Measurements from ENCODE around the gene AKAP4. TPM values are rescaled to one million over a fixed set of nuclear protein-coding genes. Genes with fewer than 3 reads are reported as not detected.

AKAP4 gene
- total RNA-seq, 1 donor from 2014 or later = not detected

- Mint-ChIP-seq H3K4me3 (ENCODE audit: unreplicated experiment) (no peak overlapping the region), H3K27me3 (ENCODE audit: unreplicated experiment) (no peaks in the 10 kb centered on the region), H3K36me3 (ENCODE audit: unreplicated experiment) (no peaks in the 10 kb centered on the region), H3K9me3 (ENCODE audit: unreplicated experiment) (peaks cover 3% of the 10 kb centered on the region), H3K4me1 (ENCODE audit: low read depth, unreplicated experiment) (peaks cover 4% of the 10 kb centered on the region), H3K27ac (ENCODE audit: unreplicated experiment) (no peak overlapping the region)
- TF ChIP-seq CTCF (IDR thresholded peaks at IDR 0.05; ENCODE audit: partially characterized antibody, unreplicated experiment) = no peak
- no peak for DNase-seq
These were observed 1.7 kb upstream of the AKAP4 start for GRCh38 chrX:50202539-50202938.

- Mint-ChIP-seq H3K4me1 (ENCODE audit: low read depth, unreplicated experiment) (no peaks in the 10 kb centered on the region), H3K27ac (ENCODE audit: unreplicated experiment) (no peak overlapping the region), H3K4me3 (ENCODE audit: unreplicated experiment) (no peak overlapping the region), H3K36me3 (ENCODE audit: unreplicated experiment) (no peaks in the 10 kb centered on the region), H3K9me3 (ENCODE audit: unreplicated experiment) (no peaks in the 10 kb centered on the region), H3K27me3 (ENCODE audit: unreplicated experiment) (no peaks in the 10 kb centered on the region)
- TF ChIP-seq CTCF (IDR thresholded peaks at IDR 0.05; ENCODE audit: partially characterized antibody, unreplicated experiment) = no peak
- DNase-seq = no peak
These were observed 2.5 kb downstream of the AKAP4 start for GRCh38 chrX:50198348-50198747.

- no peaks in the 10 kb centered on the region for H3K27me3 Mint-ChIP-seq (ENCODE audit: unreplicated experiment)
- no peaks in the 10 kb centered on the region for H3K4me1 Mint-ChIP-seq (ENCODE audit: low read depth, unreplicated experiment)
- H3K36me3 Mint-ChIP-seq (ENCODE audit: unreplicated experiment) = no peaks in the 10 kb centered on the region
- no peaks in the 10 kb centered on the region for H3K9me3 Mint-ChIP-seq (ENCODE audit: unreplicated experiment)
- no peak for DNase-seq
- TF ChIP-seq CTCF (IDR thresholded peaks at IDR 0.05; ENCODE audit: partially characterized antibody, unreplicated experiment) = no peak
- no peak overlapping the region for H3K4me3 Mint-ChIP-seq (ENCODE audit: unreplicated experiment)
- no peak overlapping the region for H3K27ac Mint-ChIP-seq (ENCODE audit: unreplicated experiment)
These were observed 11.8 kb downstream of the AKAP4 start for GRCh38 chrX:50188859-50189600.

- no peaks in the 10 kb centered on the region for H3K36me3 Mint-ChIP-seq (ENCODE audit: unreplicated experiment)
- no peak for DNase-seq
These were observed 16.9 kb downstream of the AKAP4 start for GRCh38 chrX:50183891-50184290.

More at GRCh38 chrX:50183891-50184290, 16.9 kb downstream of the AKAP4 start:
- no peak overlapping the region for H3K4me3 Mint-ChIP-seq (ENCODE audit: unreplicated experiment)
- H3K27ac Mint-ChIP-seq (ENCODE audit: unreplicated experiment) = no peak overlapping the region
- no peak for TF ChIP-seq CTCF (IDR thresholded peaks at IDR 0.05; ENCODE audit: partially characterized antibody, unreplicated experiment)
- H3K4me1 Mint-ChIP-seq (ENCODE audit: low read depth, unreplicated experiment) = no peaks in the 10 kb centered on the region
- H3K27me3 Mint-ChIP-seq (ENCODE audit: unreplicated experiment) = peaks cover 3% of the 10 kb centered on the region
- H3K9me3 Mint-ChIP-seq (ENCODE audit: unreplicated experiment) = no peaks in the 10 kb centered on the region

Measured in glutamatergic neuron (in vitro differentiated cells).